Astrocyte of the cerebellum (primary cell): ENCODE measurements around the gene DLG2.

Experiments
- DNase-seq: peaks from one replicate; pipeline ENCODE4 v3.0.0-alpha.2; 2011; ENCODE audit warnings: low read depth
- H3K4me3 ChIP-seq: 2 replicates; pipeline ENCODE4 v1.5.1; 2011; ENCODE audit warnings: mild to moderate bottlenecking, low read depth, low read length, moderate library complexity
- in situ Hi-C: cut with HindIII; loops from 2 replicates; pipeline ENCODE4 v1.10.0; 2017; ENCODE audit warnings: low sequenced_read_pairs
- TF ChIP-seq, protein P1 (sequence below): IDR thresholded peaks from 2 replicates; pipeline ENCODE4 v1.5.1; 2012; ENCODE audit warnings: low read length, low read depth, moderate library complexity, mild to moderate bottlenecking; ENCODE audit errors: missing control alignments

DLG2 gene

DNA sequence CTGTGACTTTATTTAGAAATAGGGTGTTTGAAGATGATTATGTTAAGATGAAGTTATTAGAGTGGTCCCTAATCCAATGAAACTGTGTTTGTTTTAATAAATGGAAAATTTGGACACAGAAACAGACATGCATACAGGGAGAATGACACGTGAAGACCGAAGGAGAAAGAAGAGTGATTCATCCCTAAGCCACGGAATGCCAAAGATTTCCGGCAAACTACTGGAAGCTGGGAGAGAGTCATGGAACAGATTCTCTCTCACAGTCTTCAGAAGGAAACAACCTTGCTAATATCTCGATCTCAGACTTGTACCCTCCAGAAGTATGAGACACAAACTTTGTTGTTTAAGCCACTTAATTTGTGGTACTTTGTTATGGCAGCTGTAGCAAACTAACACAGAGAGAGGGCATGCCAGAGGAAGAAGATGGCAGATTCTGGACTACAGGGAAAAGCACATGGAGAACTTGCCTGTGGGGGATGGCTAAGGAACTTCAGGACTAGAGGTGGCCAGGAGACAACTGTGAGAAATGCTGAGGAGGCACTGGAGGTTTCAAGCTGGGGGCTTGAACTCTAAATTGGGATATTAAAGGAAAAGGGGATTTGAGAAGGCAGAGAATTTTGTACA, 1607.5 kb downstream of the DLG2 start:
- DNase-seq = peak; percentile 55
- in situ Hi-C loops = no loop called here
- H3K4me3 ChIP-seq = no peak overlapping the region
- TF ChIP-seq, protein P1, sequence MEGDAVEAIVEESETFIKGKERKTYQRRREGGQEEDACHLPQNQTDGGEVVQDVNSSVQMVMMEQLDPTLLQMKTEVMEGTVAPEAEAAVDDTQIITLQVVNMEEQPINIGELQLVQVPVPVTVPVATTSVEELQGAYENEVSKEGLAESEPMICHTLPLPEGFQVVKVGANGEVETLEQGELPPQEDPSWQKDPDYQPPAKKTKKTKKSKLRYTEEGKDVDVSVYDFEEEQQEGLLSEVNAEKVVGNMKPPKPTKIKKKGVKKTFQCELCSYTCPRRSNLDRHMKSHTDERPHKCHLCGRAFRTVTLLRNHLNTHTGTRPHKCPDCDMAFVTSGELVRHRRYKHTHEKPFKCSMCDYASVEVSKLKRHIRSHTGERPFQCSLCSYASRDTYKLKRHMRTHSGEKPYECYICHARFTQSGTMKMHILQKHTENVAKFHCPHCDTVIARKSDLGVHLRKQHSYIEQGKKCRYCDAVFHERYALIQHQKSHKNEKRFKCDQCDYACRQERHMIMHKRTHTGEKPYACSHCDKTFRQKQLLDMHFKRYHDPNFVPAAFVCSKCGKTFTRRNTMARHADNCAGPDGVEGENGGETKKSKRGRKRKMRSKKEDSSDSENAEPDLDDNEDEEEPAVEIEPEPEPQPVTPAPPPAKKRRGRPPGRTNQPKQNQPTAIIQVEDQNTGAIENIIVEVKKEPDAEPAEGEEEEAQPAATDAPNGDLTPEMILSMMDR = no peak

DNA sequence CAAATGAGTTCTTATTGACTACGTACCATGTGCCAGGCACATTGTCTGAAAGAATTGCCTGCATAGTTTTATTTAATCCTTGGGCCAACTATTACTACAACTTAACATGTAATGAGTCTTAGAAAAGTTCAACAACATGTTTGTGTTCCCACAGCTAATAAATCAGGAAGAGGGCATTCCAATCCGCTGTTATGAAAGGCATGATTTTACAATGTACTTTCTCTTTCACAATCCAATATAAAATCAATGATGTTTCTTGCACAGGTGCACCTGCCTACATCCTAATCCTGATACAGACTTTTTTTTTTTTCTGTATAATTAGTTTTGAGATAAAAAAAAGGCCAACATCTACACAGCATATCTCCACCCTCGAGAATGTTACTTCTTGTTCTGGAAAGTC, 1612.6 kb downstream of the DLG2 start:
- DNase-seq = no peak
- H3K4me3 ChIP-seq = no peak overlapping the region
- in situ Hi-C loops = no loop called here
- TF ChIP-seq, protein P1 = no peak

DNA sequence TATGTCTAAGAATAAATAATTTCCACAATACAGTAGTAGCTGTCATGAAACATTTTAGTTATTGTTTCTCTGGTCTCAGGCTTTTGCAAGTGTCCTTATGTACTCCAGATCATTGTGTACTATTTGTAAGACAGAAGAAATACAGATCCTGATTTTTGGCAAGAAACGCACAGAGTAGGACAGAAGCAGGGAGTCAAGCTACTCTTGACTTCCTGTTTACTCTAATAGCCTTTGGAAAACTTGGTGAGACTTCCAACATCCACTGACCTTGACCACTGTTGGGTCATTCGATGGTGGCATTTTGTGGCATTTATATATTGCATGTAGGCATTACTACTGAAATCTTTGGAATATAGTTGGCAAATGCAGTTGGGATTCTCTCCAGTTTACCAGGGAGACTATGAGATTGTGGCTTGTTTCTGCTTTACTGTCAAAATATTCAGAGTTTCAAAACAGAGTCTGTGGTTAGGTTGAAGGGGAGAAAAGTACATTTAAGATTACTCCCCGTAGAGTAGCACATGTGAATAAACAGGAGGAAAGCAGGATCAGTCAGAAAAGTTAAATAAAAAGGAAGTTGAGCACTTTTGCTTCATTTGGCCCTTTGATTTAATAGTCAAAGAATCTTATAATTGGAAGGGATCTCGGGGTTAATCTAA, 1614.8 kb downstream of the DLG2 start:
- no peak overlapping the region for H3K4me3 ChIP-seq
- TF ChIP-seq, protein P1 = no peak
- peak; percentile 22 for DNase-seq
- in situ Hi-C loops = no loop called here

DNA sequence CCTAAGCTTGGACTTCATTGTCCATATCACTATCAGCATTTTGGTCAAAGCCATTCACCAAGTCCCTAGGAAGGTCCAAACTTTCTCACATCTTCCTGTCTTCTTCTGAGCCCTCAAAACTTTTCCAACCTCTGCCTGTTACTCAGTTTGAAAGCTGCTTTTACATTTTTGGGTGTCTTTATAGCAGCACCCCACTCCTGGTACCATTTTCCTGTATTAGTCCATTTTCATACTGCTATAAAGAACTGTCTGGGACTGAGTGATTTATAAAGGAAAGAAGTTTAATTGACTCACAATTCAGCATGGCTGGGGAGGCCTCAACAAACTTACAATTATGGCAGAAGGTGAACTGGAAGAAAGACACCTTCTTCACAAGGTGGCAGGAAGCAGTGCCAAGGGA, 1624.0 kb downstream of the DLG2 start:
- no peak for DNase-seq
- TF ChIP-seq, protein P1 = no peak
- in situ Hi-C loops = no loop called here
- H3K4me3 ChIP-seq = no peak overlapping the region

DNA sequence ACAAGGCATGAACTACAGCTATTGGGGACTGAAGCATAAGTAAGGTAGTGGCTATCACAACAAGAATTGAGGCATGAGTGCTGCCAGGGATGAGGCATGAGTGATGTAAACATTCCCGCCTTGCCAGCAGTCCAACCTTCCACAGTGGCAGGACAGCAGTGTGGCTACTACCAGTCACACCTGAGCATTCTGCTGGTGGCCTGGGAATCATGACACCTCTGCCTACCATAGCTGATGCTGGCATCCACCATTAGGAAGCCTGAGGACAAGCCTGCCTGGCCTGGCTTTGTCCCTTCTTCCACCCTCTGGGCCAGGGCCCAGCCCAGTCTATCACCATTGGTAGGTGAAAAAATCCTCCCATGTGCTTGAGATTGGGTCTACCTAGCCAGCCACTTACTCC, 1628.2 kb downstream of the DLG2 start:
- TF ChIP-seq, protein P1 = no peak
- in situ Hi-C loops = no loop called here
- DNase-seq = no peak
- H3K4me3 ChIP-seq = no peak overlapping the region

DNA sequence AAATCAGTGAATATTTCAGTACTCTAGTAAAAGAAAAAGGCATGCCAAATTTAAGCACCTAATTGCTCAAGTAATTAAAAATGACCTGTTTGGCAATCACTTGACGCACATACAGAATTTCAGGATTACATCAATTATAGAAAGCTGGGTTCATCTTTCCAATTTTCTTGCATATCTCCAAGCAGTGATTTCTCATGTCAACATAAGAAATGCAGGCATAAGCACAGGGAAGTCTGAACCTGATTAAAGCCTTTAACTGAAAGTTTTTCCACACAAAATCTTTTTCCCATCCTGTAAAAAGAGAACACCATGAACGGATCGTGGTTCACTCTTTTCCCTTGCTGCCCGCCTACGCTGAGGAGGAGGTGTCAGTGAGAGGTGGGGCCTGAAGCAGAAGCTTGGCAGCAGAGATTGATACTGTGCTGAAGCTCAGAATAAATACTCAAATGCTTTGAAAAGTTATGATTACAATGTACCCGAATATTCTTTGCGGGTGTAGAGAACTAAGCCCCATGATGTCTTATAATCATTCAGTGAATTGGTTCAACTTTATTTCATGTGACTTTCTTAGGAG, 1636.9 kb downstream of the DLG2 start:
- no peak for DNase-seq
- in situ Hi-C loops = no loop called here
- TF ChIP-seq, protein P1 = no peak
- H3K4me3 ChIP-seq = no peak overlapping the region
